ENCODE results near the gene ZC2HC1C.

ZC2HC1C gene

DNA sequence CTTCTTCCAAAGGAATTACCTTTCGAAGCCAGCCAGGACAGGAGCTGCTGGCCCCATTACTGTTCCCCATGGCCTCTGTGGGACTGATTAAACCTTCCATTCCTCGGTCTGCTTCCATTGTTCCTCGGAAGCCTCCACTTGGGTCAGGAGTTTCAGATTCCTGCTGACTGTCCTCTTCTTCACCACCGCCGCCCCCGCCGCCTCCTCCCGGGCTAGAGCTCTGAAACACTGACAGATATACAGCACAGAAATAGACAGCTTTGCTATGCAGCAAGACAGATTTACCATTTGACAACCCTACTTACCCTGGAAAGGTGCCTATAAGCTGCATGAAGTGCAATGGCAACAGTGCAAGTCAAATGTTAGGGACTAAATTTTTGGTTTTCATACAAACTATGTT, 21.8 kb downstream of the ZC2HC1C start:
- no peak overlapping the region for H3K27ac ChIP-seq (replicated peaks)
- no peaks in the 10 kb centered on the region for H3K27me3 ChIP-seq (ENCODE audit: insufficient read depth, poor library complexity, severe bottlenecking)
- no peak for DNase-seq (ENCODE audit: low read depth in 1 of 2, low spot score in 1 of 2)
- no peak for TF ChIP-seq POLR2AphosphoS5 (IDR thresholded peaks at IDR 0.05; ENCODE audit: low read depth)
- TF ChIP-seq, protein P1, sequence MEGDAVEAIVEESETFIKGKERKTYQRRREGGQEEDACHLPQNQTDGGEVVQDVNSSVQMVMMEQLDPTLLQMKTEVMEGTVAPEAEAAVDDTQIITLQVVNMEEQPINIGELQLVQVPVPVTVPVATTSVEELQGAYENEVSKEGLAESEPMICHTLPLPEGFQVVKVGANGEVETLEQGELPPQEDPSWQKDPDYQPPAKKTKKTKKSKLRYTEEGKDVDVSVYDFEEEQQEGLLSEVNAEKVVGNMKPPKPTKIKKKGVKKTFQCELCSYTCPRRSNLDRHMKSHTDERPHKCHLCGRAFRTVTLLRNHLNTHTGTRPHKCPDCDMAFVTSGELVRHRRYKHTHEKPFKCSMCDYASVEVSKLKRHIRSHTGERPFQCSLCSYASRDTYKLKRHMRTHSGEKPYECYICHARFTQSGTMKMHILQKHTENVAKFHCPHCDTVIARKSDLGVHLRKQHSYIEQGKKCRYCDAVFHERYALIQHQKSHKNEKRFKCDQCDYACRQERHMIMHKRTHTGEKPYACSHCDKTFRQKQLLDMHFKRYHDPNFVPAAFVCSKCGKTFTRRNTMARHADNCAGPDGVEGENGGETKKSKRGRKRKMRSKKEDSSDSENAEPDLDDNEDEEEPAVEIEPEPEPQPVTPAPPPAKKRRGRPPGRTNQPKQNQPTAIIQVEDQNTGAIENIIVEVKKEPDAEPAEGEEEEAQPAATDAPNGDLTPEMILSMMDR (IDR thresholded peaks at IDR 0.05; ENCODE audit: insufficient read depth, low read length) = no peak
- TF ChIP-seq SPI1 (IDR thresholded peaks at IDR 0.05; ENCODE audit: borderline replicate concordance, low read depth) = no peak
- TF ChIP-seq, protein P2, sequence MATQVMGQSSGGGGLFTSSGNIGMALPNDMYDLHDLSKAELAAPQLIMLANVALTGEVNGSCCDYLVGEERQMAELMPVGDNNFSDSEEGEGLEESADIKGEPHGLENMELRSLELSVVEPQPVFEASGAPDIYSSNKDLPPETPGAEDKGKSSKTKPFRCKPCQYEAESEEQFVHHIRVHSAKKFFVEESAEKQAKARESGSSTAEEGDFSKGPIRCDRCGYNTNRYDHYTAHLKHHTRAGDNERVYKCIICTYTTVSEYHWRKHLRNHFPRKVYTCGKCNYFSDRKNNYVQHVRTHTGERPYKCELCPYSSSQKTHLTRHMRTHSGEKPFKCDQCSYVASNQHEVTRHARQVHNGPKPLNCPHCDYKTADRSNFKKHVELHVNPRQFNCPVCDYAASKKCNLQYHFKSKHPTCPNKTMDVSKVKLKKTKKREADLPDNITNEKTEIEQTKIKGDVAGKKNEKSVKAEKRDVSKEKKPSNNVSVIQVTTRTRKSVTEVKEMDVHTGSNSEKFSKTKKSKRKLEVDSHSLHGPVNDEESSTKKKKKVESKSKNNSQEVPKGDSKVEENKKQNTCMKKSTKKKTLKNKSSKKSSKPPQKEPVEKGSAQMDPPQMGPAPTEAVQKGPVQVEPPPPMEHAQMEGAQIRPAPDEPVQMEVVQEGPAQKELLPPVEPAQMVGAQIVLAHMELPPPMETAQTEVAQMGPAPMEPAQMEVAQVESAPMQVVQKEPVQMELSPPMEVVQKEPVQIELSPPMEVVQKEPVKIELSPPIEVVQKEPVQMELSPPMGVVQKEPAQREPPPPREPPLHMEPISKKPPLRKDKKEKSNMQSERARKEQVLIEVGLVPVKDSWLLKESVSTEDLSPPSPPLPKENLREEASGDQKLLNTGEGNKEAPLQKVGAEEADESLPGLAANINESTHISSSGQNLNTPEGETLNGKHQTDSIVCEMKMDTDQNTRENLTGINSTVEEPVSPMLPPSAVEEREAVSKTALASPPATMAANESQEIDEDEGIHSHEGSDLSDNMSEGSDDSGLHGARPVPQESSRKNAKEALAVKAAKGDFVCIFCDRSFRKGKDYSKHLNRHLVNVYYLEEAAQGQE (IDR thresholded peaks at IDR 0.05; ENCODE audit: insufficient replicate concordance, low read depth) = no peak
- TF ChIP-seq GABPA (IDR thresholded peaks at IDR 0.05; ENCODE audit: low read depth) = no peak
- no peak overlapping the region for H3K4me3 ChIP-seq (replicated peaks; ENCODE audit: insufficient read depth, low read length)

DNA sequence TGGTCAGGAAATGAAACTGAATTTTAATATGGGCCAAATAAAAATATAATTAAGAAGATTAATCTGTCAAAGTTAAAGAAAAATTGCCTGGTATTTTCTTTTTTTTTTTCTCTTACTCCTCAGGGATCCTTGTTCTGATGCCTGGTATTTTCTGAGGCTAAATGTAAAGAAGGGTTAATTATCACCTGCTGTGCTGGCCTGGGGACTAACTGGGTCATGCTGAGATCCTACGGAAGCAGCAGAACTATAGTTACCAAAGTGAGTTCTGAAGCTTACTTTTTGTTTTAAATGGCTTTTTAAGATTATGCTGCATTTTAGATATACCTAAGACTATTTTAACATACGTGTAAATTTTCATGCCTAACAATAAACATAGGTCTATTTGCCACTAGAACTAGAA, 23.3 kb downstream of the ZC2HC1C start:
- no peak overlapping the region for H3K27ac ChIP-seq (replicated peaks)
- no peak for DNase-seq (ENCODE audit: low read depth in 1 of 2, low spot score in 1 of 2)
- no peak overlapping the region for H3K4me3 ChIP-seq (replicated peaks; ENCODE audit: insufficient read depth, low read length)
- no peaks in the 10 kb centered on the region for H3K27me3 ChIP-seq (ENCODE audit: insufficient read depth, poor library complexity, severe bottlenecking)
- TF ChIP-seq SPI1 (IDR thresholded peaks at IDR 0.05; ENCODE audit: borderline replicate concordance, low read depth) = no peak
- no peak for TF ChIP-seq GABPA (IDR thresholded peaks at IDR 0.05; ENCODE audit: low read depth)

DNA sequence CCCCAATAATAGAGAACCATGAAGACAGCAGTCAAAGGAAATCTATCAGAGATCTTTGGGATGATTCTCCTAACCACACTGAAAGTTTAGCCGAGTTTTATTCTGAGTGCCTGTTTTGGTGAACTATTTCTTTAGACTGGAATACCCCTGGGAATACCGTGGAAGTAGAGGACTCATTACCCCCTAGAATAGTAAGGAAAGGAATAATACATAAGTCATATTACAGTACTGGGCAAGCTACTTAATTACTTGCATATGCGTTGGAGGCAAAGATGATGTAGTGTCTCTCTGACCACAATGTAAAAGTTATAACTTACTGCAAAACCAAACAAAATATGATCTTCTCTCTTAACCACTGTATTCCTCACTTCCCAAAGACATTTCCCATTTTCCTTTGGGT, 25.5 kb downstream of the ZC2HC1C start:
- TF ChIP-seq GABPA (IDR thresholded peaks at IDR 0.05; ENCODE audit: low read depth) = no peak
- TF ChIP-seq POLR2AphosphoS5 (IDR thresholded peaks at IDR 0.05; ENCODE audit: low read depth) = no peak
- no peak for TF ChIP-seq SPI1 (IDR thresholded peaks at IDR 0.05; ENCODE audit: borderline replicate concordance, low read depth)
- TF ChIP-seq, protein P2 (IDR thresholded peaks at IDR 0.05; ENCODE audit: insufficient replicate concordance, low read depth) = no peak
- TF ChIP-seq, protein P1 (IDR thresholded peaks at IDR 0.05; ENCODE audit: insufficient read depth, low read length) = no peak
- Histone ChIP-seq H3K27ac (replicated peaks) (no peak overlapping the region), H3K4me3 (replicated peaks; ENCODE audit: insufficient read depth, low read length) (no peak overlapping the region), H3K27me3 (ENCODE audit: insufficient read depth, poor library complexity, severe bottlenecking) (no peaks in the 10 kb centered on the region)
- no peak for DNase-seq (ENCODE audit: low read depth in 1 of 2, low spot score in 1 of 2)

DNA sequence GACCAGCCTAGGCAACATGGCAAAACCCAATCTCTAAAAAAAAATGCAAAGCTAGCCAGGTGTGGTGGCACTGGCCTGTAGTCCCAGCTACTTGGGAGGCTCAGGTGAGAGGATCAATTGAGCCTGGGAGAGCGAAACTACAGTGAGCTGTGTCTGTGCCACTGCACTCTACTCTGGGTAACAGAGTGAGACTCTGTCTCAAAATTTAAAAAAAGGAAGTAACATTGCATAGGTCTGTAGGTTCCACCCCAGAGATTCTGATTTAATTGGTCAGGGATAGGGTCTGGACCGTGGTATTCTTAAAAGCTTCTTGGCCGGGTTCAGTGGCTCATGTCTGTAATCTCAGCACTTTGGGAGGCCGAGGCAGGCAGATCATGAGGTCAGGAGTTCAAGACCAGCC, 26.2 kb downstream of the ZC2HC1C start:
- H3K27ac ChIP-seq (replicated peaks) = no peak overlapping the region
- no peak for DNase-seq (ENCODE audit: low read depth in 1 of 2, low spot score in 1 of 2)
- TF ChIP-seq SPI1 (IDR thresholded peaks at IDR 0.05; ENCODE audit: borderline replicate concordance, low read depth) (no peak), GABPA (IDR thresholded peaks at IDR 0.05; ENCODE audit: low read depth) (no peak), POLR2AphosphoS5 (IDR thresholded peaks at IDR 0.05; ENCODE audit: low read depth) (no peak)
- TF ChIP-seq, protein P2 (IDR thresholded peaks at IDR 0.05; ENCODE audit: insufficient replicate concordance, low read depth) = no peak
- TF ChIP-seq, protein P1 (IDR thresholded peaks at IDR 0.05; ENCODE audit: insufficient read depth, low read length) = no peak
- H3K4me3 ChIP-seq (replicated peaks; ENCODE audit: insufficient read depth, low read length) = no peak overlapping the region
- no peaks in the 10 kb centered on the region for H3K27me3 ChIP-seq (ENCODE audit: insufficient read depth, poor library complexity, severe bottlenecking)
